A673 (cell line): ENCODE results near the gene YDJC. TPM values are rescaled to one million over a fixed set of nuclear protein-coding genes. Genes with fewer than 3 reads are reported as not detected.

Experiments used
- BruUV-seq: library from RNA; stranded (reverse); fragments of 400-500 nt; replicated peaks from 2 replicates; lab custom pipeline; 2021; lab: Mats Ljungman, UMichigan
- CTCF ChIA-PET: fragments of 300-600 bp; sonication (Branson Sonifier 250); formaldehyde crosslinking; loops from one replicate; lab custom pipeline; 2022; ENCODE audit warnings: antibody characterized with exemption; lab: Charles Lee
- POLR2A ChIA-PET: fragments of 300-600 bp; sonication (Branson Sonifier 250); formaldehyde crosslinking; loops from one replicate; lab custom pipeline; 2022; ENCODE audit warnings: antibody characterized with exemption; ENCODE audit not compliant: low non-redundant PET; lab: Charles Lee
- DNase-seq: peaks from one replicate; pipeline ENCODE4 v3.0.0-alpha.2; 2015; ENCODE audit warnings: low spot score
- H3K27ac ChIP-seq: fragments of 200-600 bp; sonication (generic); 2 replicates; pipeline ENCODE4 v1.5.1; 2016; ENCODE audit warnings: mixed run types, low read depth, mild to moderate bottlenecking, mixed read lengths, antibody characterized with exemption, low read length; ENCODE audit not compliant: poor library complexity, severe bottlenecking
- H3K27me3 ChIP-seq: fragments of 200-600 bp; sonication (generic); replicated peaks from 2 replicates; pipeline ENCODE4 v1.6.1; 2017; ENCODE audit warnings: mixed run types, low read depth, mild to moderate bottlenecking, mixed read lengths, antibody characterized with exemption, low read length; ENCODE audit not compliant: insufficient read depth, poor library complexity
- H3K36me3 ChIP-seq: fragments of 200-600 bp; sonication (generic); 2 replicates; pipeline ENCODE4 v1.6.1; 2016; ENCODE audit warnings: mixed run types, mild to moderate bottlenecking, mixed read lengths, antibody characterized with exemption, low read length; ENCODE audit not compliant: insufficient read depth, poor library complexity, severe bottlenecking
- H3K4me1 ChIP-seq: fragments of 200-600 bp; sonication (generic); 2 replicates; pipeline ENCODE4 v1.6.1; 2017; ENCODE audit warnings: mixed run types, mild to moderate bottlenecking, mixed read lengths, antibody characterized with exemption, low read length; ENCODE audit not compliant: insufficient read depth, poor library complexity, severe bottlenecking
- H3K4me3 ChIP-seq: fragments of 200-600 bp; sonication (generic); 2 replicates; pipeline ENCODE4 v1.5.1; 2016; ENCODE audit warnings: low read depth, mixed run types, mild to moderate bottlenecking, mixed read lengths, low read length; ENCODE audit not compliant: poor library complexity, severe bottlenecking
- H3K9me3 ChIP-seq: fragments of 200-600 bp; sonication (generic); 2 replicates; pipeline ENCODE4 v1.6.1; 2016; ENCODE audit warnings: mixed run types, low read depth, mild to moderate bottlenecking, mixed read lengths, antibody characterized with exemption, low read length; ENCODE audit not compliant: poor library complexity, severe bottlenecking
- EZH2 ChIP-seq: fragments of 200-600 bp; sonication (generic); IDR thresholded peaks from 2 replicates; pipeline ENCODE4 v1.6.1; 2017; ENCODE audit warnings: borderline replicate concordance, low read depth, mild to moderate bottlenecking, mixed read lengths, antibody characterized with exemption, low read length; ENCODE audit not compliant: poor library complexity, severe bottlenecking
- intact Hi-C: fragments of 100-400 bp; cut with micrococcal nuclease; formaldehyde crosslinking; loops from one replicate; pipeline ENCODE4 v1.10.0; 2022; ENCODE audit not compliant: unreplicated experiment
- total RNA-seq: library from RNA; stranded (reverse); gene quantifications from 2 replicates; pipeline ENCODE4 v1.2.3, GENCODE V29; 2021
- TF ChIP-seq, protein P1 (sequence below): fragments of 300-800, 200-600 bp; sonication (generic); conservative IDR thresholded peaks from 2 replicates; pipeline ENCODE4 v1.5.1; 2017; ENCODE audit warnings: low read depth, mild to moderate bottlenecking, antibody characterized with exemption, low read length, moderate library complexity, mixed read lengths

YDJC gene
- total RNA-seq, 1 experiment from 2014 or later = 33.8 TPM

GRCh38 chr22:21626073-21626734, 3.6 kb downstream of the YDJC start:
- ChIA-PET POLR2A (no interaction called here), CTCF (no interaction called here)
- DNase-seq = no peak
- Histone ChIP-seq H3K4me3 (no peak overlapping the region), H3K36me3 (peaks cover 16% of the 10 kb centered on the region), H3K27ac (peak overlapping the region; percentile 25), H3K4me1 (peaks cover 17% of the 10 kb centered on the region), H3K9me3 (no peaks in the 10 kb centered on the region), H3K27me3 (no peaks in the 10 kb centered on the region)
- intact Hi-C loops = loop anchor here (5.0 kb wide), 1 partner anchor 39 kb away; no protein-coding TSS in a partner anchor
- BruUV-seq = no TSS peak
- TF ChIP-seq, protein P1, sequence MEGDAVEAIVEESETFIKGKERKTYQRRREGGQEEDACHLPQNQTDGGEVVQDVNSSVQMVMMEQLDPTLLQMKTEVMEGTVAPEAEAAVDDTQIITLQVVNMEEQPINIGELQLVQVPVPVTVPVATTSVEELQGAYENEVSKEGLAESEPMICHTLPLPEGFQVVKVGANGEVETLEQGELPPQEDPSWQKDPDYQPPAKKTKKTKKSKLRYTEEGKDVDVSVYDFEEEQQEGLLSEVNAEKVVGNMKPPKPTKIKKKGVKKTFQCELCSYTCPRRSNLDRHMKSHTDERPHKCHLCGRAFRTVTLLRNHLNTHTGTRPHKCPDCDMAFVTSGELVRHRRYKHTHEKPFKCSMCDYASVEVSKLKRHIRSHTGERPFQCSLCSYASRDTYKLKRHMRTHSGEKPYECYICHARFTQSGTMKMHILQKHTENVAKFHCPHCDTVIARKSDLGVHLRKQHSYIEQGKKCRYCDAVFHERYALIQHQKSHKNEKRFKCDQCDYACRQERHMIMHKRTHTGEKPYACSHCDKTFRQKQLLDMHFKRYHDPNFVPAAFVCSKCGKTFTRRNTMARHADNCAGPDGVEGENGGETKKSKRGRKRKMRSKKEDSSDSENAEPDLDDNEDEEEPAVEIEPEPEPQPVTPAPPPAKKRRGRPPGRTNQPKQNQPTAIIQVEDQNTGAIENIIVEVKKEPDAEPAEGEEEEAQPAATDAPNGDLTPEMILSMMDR = no peak
- TF ChIP-seq EZH2 = no peak

- intact Hi-C loops = loop anchor here (5.0 kb wide), 1 partner anchor 38 kb away; no protein-coding TSS in a partner anchor
- no peaks in the 10 kb centered on the region for H3K9me3 ChIP-seq
- H3K4me3 ChIP-seq = no peak overlapping the region
- peaks cover 16% of the 10 kb centered on the region for H3K36me3 ChIP-seq
- TF ChIP-seq, protein P1 = no peak
- TF ChIP-seq EZH2 = no peak
- H3K4me1 ChIP-seq = peaks cover 17% of the 10 kb centered on the region
- no TSS peak for BruUV-seq
- ChIA-PET POLR2A (no interaction called here), CTCF (no interaction called here)
- H3K27me3 ChIP-seq = no peaks in the 10 kb centered on the region
- DNase-seq = no peak
- H3K27ac ChIP-seq = peak overlapping the region; percentile 18
Observed at GRCh38 chr22:21624880-21625791, 4.7 kb downstream of the YDJC start.

DNA sequence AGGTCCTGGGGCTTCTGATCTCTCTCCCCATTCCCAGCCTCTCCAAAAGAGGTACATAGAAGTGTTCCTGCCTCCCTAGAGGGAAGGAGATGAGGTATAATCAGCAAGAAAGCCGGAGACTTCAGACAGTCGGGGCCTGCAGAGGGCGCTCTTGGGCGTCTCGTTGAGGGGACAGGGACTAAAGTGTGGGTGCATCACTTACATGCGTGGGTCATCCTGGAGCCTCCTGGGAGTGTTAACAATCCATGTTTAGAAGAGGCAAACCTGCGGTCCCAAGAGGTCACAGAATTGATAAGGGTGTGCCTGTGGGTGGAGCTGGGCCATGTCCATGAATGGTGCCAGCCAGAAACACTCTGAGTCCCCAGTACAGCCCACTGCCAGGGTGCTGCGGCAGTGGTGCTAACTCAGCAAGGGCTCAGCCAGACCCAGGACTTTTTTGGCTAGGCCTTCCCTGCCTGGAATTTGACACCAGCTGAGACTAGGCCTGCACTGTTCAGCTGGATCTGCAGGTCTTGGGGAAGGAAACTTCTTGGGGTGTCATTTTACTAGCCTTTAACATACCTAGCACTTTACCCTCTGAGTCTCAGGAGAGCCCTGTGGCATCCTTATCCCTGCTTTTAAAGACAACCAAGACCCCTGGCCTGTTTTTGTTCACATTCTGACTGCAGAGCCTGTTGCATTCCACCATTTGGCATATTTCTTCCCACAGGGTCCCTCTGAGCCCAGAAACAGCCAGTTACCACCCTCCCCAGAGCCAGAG, 5.5 kb downstream of the YDJC start:
- Histone ChIP-seq H3K36me3 (peaks cover 16% of the 10 kb centered on the region), H3K4me3 (no peak overlapping the region), H3K27ac (peak overlapping the region; percentile 24), H3K4me1 (peaks cover 17% of the 10 kb centered on the region), H3K27me3 (no peaks in the 10 kb centered on the region), H3K9me3 (no peaks in the 10 kb centered on the region)
- ChIA-PET POLR2A (no interaction called here), CTCF (no interaction called here)
- BruUV-seq = no TSS peak
- TF ChIP-seq, protein P1 = peak; percentile 83
- no peak for TF ChIP-seq EZH2
- intact Hi-C loops = no loop called here
- peak; percentile 62 for DNase-seq
